GM19035 (cell line): ENCODE results near the gene MYNN.

Experiments
- ATAC-seq: cut with Tn5 transposase; IDR thresholded peaks from one replicate; pipeline ENCODE4 v1.9.1; 2021; ENCODE audit not compliant: unreplicated experiment

The MYNN gene

DNA sequence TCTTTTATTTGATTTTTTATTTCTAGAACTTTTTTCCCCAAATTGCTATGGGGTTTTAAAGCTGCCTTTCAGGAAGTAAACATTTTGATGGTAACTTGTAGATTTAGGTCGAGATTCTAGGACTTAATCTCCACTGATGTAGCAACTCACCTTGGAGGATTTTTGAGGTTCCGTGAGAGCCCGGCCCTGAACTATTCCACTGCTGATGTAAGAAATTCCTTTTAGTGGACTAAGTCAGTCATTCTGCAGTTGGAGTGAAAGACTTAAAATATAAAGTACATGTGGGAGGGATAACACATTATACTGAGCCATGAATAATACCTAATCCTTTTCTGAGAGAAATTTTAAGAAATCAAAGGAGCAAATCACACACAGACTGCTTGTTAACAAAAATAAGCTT is 52.1 kb downstream of the MYNN start:
- ATAC-seq: no peak

DNA sequence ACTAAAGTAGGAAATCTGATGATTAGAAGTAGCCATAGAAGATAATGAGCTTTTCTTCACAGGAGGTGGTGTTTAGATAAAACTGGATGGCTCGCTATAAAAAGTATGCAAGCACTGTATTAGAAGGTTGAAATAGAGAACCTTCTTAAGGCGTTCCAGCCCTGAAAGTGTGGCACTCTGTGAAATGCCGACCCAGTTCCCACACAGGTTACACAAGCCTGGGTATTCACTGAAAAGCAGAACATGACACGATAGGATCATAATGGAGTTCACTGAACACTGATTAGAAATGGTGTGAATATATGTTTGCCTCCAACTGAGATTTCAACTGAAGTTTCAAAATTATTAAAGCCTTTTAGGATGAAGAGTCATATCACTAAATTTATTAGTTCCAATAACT is 54.5 kb downstream of the MYNN start:
- ATAC-seq: no peak

DNA sequence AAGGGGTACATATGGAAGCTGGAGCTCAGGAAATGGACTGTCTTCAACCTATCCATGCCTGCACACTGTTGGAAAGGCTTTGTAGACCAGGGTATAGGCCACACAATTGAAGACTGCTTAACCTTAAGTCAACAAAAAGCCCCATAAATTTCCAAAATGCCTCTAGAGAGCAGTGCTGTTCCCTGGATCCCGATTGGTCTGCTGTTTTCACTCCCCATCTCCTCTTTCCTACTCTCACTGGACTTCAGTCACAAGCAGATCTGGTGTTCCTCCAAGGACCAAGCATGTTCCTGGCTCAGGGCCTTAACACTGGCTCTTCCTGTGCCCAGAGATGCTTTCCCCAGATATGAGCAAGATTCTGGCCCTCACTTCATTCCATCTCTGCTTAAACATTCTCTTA is 62.3 kb downstream of the MYNN start:
- ATAC-seq: no peak

- peak; percentile 95 for ATAC-seq
Observed at GRCh38 chr3:169836078-169836941, 63.1 kb downstream of the MYNN start.

- no peak for ATAC-seq
Observed at GRCh38 chr3:169836942-169837275, 63.7 kb downstream of the MYNN start.

- ATAC-seq: no peak
Observed at GRCh38 chr3:169838511-169839030, 65.4 kb downstream of the MYNN start.
